ENCODE results near the gene EIF3L.

- TF ChIP-seq, protein P1, sequence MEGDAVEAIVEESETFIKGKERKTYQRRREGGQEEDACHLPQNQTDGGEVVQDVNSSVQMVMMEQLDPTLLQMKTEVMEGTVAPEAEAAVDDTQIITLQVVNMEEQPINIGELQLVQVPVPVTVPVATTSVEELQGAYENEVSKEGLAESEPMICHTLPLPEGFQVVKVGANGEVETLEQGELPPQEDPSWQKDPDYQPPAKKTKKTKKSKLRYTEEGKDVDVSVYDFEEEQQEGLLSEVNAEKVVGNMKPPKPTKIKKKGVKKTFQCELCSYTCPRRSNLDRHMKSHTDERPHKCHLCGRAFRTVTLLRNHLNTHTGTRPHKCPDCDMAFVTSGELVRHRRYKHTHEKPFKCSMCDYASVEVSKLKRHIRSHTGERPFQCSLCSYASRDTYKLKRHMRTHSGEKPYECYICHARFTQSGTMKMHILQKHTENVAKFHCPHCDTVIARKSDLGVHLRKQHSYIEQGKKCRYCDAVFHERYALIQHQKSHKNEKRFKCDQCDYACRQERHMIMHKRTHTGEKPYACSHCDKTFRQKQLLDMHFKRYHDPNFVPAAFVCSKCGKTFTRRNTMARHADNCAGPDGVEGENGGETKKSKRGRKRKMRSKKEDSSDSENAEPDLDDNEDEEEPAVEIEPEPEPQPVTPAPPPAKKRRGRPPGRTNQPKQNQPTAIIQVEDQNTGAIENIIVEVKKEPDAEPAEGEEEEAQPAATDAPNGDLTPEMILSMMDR (conservative IDR thresholded peaks at IDR 0.05 in 1 of 2, IDR thresholded peaks at IDR 0.05 in 1 of 2; ENCODE audit: low read depth in 1 of 2, low read length in 2 of 2), result no peak
- no peak for TF ChIP-seq EZH2 (IDR thresholded peaks at IDR 0.05; ENCODE audit: low read length, missing control alignments)
Measured at GRCh38 chr22:37893583-37893983, 44.4 kb downstream of the EIF3L start.
